ENCODE data around the gene NUDT2. TPM values are rescaled to one million over a fixed set of nuclear protein-coding genes. Genes with fewer than 3 reads are reported as not detected.

Gene NUDT2
- total RNA-seq, 2 experiments from 2014 or later, result 35.3 to 38.4 TPM

GRCh38 chr9:34386656-34387055, 57.3 kb downstream of the NUDT2 start:
- Mint-ChIP-seq H3K27ac (no peak overlapping the region), H3K4me1 (ENCODE audit: low read depth) (no peaks in the 10 kb centered on the region), H3K4me3 (no peak overlapping the region), H3K36me3 (ENCODE audit: low read depth) (no peaks in the 10 kb centered on the region), H3K9me3 (no peaks in the 10 kb centered on the region), H3K27me3 (no peaks in the 10 kb centered on the region)
- intact Hi-C loops (cut with micrococcal nuclease), result no loop called here
- DNase-seq (no peak), ATAC-seq (no peak)
- no peak for TF ChIP-seq CTCF (IDR thresholded peaks at IDR 0.05)
- ChIA-PET POLR2A (no interaction called here), CTCF (interaction anchor here (0.8 to 2.8 kb wide), 2 partner anchors 8 to 204 kb away, joined by 3 to 17 read pairs; partner anchors contain the start of gene MYORG)

- no peak for DNase-seq
These were observed 57.9 kb downstream of the NUDT2 start for GRCh38 chr9:34387239-34387638.

GRCh38 chr9:34392511-34392910, 63.1 kb downstream of the NUDT2 start:
- Mint-ChIP-seq H3K36me3 (ENCODE audit: low read depth) (no peaks in the 10 kb centered on the region), H3K27ac (no peak overlapping the region), H3K4me1 (ENCODE audit: low read depth) (no peaks in the 10 kb centered on the region), H3K27me3 (peaks cover 1% of the 10 kb centered on the region), H3K9me3 (no peaks in the 10 kb centered on the region), H3K4me3 (no peak overlapping the region)
- no peak for ATAC-seq
- TF ChIP-seq CTCF (IDR thresholded peaks at IDR 0.05), result no peak
- no peak for DNase-seq
- intact Hi-C loops (cut with micrococcal nuclease), result no loop called here
- POLR2A ChIA-PET, result no interaction called here
- CTCF ChIA-PET, result interaction anchor here (0.6 to 4.0 kb wide), 8 partner anchors 11 to 212 kb away, joined by 3 to 31 read pairs (median 3); no protein-coding TSS in a partner anchor

More at GRCh38 chr9:34387239-34387638, 57.9 kb downstream of the NUDT2 start:
- Mint-ChIP-seq H3K4me3 (no peak overlapping the region), H3K4me1 (ENCODE audit: low read depth) (no peaks in the 10 kb centered on the region), H3K36me3 (ENCODE audit: low read depth) (no peaks in the 10 kb centered on the region), H3K9me3 (no peaks in the 10 kb centered on the region), H3K27me3 (peaks cover 1% of the 10 kb centered on the region), H3K27ac (no peak overlapping the region)
- POLR2A ChIA-PET, result no interaction called here
- ATAC-seq, result no peak
- intact Hi-C loops (cut with micrococcal nuclease), result no loop called here
- no peak for TF ChIP-seq CTCF (IDR thresholded peaks at IDR 0.05)
- CTCF ChIA-PET, result interaction anchor here (2.8 kb wide), 1 partner anchor 9 kb away, joined by 17 read pairs; the partner anchor contains the start of gene MYORG

Other genes starting within 250 kb of the NUDT2 start
- 10 to 100 TPM; 30.5 to 34.7 TPM for gene DCAF12, start 202.9 kb upstream of the NUDT2 start, total RNA-seq
- 10 to 100 TPM; 28.2 to 29.8 TPM for gene UBAP1, start 150.5 kb upstream of the NUDT2 start, total RNA-seq
- gene KIF24, start 301 bp upstream of the NUDT2 start, total RNA-seq, result 1 to 10 TPM; 5.8 to 5.9 TPM
- gene MYORG, start 47.3 kb downstream of the NUDT2 start, total RNA-seq, result 1 to 10 TPM; 4.1 to 5.5 TPM
- 1 to 10 TPM; 8.2 to 9.2 TPM for gene FAM219A, start 129.0 kb downstream of the NUDT2 start, total RNA-seq
- under 1 TPM in 1 of 2 experiments, not detected in 1; 0.18 TPM for gene DNAI1, start 129.2 kb downstream of the NUDT2 start, total RNA-seq
- not detected for gene ENHO, start 193.4 kb downstream of the NUDT2 start, total RNA-seq

All from activated CD8-positive, alpha-beta T cell treated with anti-CD3 and anti-CD28 coated beads for 36 hours (primary cell).